Activated T-cell treated with anti-CD3 and anti-CD28 coated beads, Interleukin-2, amount 50 U/mL, for 24 hours (primary cell): Measurements from ENCODE around the gene CEP78.
"Not testable (repeated sequence)": the region's sequence is repeated elsewhere in the genome, so short reads cannot be mapped to it uniquely, and the experiment has no call there.

Source experiments
- DNase-seq: peaks from one replicate; pipeline ENCODE4 v3.0.0-alpha.2; 2020
- H3K27ac Mint-ChIP-seq: 2 replicates; pipeline ENCODE4 v1.8.0; 2020; ENCODE audit warnings: mild to moderate bottlenecking, mixed read lengths
- H3K27me3 Mint-ChIP-seq: 2 replicates; pipeline ENCODE4 v1.8.0; 2020; ENCODE audit warnings: mixed read lengths
- H3K36me3 Mint-ChIP-seq: 2 replicates; pipeline ENCODE4 v1.8.0; 2020; ENCODE audit warnings: low read depth, mixed read lengths
- H3K4me1 Mint-ChIP-seq: 2 replicates; pipeline ENCODE4 v1.8.0; 2020; ENCODE audit warnings: low read depth, mixed read lengths
- H3K4me3 Mint-ChIP-seq: 2 replicates; pipeline ENCODE4 v1.8.0; 2020; ENCODE audit warnings: mild to moderate bottlenecking, moderate library complexity, mixed read lengths
- H3K9me3 Mint-ChIP-seq: 2 replicates; pipeline ENCODE4 v1.8.0; 2020; ENCODE audit warnings: mixed read lengths

Gene CEP78, protein sequence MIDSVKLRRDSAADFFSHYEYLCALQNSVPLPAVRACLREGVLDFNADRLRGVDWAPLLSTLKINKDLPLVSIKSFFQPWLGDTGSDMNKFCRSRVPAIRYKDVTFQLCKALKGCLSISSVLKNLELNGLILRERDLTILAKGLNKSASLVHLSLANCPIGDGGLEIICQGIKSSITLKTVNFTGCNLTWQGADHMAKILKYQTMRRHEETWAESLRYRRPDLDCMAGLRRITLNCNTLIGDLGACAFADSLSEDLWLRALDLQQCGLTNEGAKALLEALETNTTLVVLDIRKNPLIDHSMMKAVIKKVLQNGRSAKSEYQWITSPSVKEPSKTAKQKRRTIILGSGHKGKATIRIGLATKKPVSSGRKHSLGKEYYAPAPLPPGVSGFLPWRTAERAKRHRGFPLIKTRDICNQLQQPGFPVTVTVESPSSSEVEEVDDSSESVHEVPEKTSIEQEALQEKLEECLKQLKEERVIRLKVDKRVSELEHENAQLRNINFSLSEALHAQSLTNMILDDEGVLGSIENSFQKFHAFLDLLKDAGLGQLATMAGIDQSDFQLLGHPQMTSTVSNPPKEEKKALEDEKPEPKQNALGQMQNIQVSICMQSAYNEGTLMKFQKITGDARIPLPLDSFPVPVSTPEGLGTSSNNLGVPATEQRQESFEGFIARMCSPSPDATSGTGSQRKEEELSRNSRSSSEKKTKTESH

DNA sequence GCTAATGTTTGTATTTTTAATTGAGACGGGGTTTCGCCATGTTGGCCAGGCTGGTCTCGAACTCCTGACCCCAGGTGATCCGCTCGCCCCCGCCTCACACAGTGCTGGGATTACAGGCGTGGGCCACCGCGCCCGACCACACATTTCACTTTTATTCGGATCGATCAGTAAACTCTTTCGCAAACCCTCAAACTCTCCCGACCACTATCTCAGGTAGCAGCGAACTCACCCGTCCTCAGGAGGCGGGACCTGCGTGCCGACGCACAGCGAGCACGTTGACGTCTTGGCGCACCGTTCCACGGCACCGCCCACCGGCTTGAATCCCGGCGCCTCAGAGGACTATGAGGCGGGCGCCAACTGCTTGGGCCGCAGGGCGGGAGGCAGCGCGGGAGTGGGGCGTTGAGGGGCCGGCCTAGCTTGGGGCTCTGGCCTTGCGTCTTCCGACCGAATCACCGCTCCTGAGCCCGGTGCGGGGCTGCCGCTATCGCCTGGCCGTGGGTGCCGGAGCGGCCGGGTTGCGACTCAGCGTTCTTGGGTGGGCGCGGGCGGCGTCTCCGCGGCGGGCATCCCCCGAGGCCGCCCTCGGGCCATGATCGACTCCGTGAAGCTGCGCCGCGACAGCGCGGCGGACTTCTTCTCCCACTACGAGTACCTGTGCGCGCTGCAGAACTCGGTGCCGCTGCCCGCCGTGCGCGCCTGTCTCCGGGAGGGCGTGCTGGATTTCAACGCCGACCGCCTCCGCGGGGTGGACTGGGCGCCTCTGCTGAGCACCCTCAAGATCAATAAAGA lies at the start of gene CEP78:
Gene CEP78, plus strand, starts transcription at position 314 of the 789 bp plus-strand sequence. Its CDS starts 276 bp downstream, at position 590.
- peak; percentile 92 for DNase-seq
- H3K27ac Mint-ChIP-seq, result peak within 1 kb of the TSS; percentile 94
- no peaks in the 10 kb centered on the region for H3K27me3 Mint-ChIP-seq
- H3K9me3 Mint-ChIP-seq, result no peaks in the 10 kb centered on the region
- peak within 1 kb of the TSS; percentile 93 for H3K4me3 Mint-ChIP-seq
- H3K4me1 Mint-ChIP-seq, result peaks cover 36% of the 10 kb centered on the region
- peaks cover 40% of the 10 kb centered on the region for H3K36me3 Mint-ChIP-seq

DNA sequence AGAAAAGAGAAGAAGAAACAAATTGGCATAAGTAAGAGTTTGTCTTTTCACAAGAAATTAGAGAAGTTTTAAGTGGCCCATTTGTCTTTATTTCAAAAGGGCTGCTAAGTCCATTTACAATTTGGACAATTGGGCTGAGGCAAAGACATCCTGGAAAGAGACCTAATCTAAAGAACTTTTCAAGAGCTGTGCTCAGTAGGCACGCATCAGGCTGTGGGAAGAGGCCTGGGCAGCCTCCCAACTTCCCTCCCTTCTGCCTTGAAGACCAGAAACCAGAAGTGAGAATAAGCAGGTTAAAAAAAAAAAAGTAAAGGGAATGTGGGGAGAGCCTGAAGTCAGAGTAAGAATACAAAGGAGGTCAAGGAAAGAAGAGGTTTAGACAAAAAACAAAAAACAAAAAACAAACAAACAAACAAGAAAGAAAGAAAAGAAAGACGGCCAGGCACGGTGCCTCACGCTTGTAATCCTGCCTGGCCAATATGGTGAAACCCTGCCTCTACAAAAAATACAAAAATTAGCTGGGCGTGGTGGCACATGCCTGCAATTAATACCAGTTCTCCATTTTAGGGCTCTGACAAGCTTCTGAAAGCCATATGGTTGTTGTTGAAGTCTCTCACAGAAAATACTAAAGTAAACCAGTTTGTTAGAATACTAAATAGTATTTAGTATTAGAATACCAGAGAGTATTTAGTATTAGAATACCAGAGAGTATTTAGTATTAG lies 48.0 kb upstream of the CEP78 start:
- no peaks in the 10 kb centered on the region for H3K4me1 Mint-ChIP-seq
- no peak for DNase-seq

DNA sequence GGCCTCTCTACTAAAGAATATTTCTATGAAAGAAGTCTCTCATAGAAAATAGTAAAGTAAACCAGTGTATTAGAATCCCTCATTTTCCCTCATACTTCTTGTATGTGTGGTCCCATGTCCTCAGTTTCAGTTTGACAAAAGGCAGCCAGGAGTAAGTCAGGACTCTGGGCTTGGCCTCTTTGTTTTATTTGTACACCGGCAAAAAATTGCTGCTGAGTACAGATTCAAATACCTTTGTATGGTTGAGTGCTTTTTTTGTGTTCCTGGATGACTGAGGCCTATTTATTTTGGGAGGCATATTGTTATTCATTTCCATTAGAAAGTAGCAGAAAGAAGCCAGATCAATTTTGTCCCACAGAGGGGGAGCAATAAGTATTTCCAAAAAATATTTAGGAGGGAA lies 47.3 kb upstream of the CEP78 start:
- H3K36me3 Mint-ChIP-seq, result no peaks in the 10 kb centered on the region
- H3K4me1 Mint-ChIP-seq, result no peaks in the 10 kb centered on the region
- no peaks in the 10 kb centered on the region for H3K9me3 Mint-ChIP-seq
- no peak for DNase-seq
- H3K4me3 Mint-ChIP-seq, result no peak overlapping the region
- H3K27me3 Mint-ChIP-seq, result no peaks in the 10 kb centered on the region
- H3K27ac Mint-ChIP-seq, result no peak overlapping the region

More for the DNA sequence above, 48.0 kb upstream of the CEP78 start:
- no peak overlapping the region for H3K27ac Mint-ChIP-seq
- H3K36me3 Mint-ChIP-seq, result no peaks in the 10 kb centered on the region
- H3K27me3 Mint-ChIP-seq, result no peaks in the 10 kb centered on the region
- no peaks in the 10 kb centered on the region for H3K9me3 Mint-ChIP-seq
- no peak overlapping the region for H3K4me3 Mint-ChIP-seq

DNA sequence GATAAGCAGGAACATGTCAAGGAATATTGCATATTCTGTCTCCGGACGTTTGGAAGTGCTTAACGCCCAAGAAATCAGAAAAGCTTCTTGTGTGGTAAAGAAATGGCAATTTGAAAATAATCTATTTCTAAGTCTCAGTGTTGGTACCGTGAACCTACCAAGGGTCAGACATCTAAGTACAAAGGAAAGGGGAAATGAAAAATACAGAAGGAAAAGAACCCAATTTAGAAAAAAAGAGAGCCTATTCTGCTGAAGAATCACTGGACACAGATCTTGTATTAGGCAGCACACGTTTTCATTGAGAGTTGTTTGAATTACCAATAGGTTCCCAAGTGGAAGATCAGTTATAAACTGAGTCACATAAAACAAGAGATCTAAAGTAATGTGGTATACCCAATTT lies 46.9 kb upstream of the CEP78 start:
- Mint-ChIP-seq H3K27ac (no peak overlapping the region), H3K4me3 (no peak overlapping the region), H3K36me3 (no peaks in the 10 kb centered on the region), H3K27me3 (no peaks in the 10 kb centered on the region), H3K4me1 (no peaks in the 10 kb centered on the region), H3K9me3 (no peaks in the 10 kb centered on the region)
- no peak for DNase-seq

DNA sequence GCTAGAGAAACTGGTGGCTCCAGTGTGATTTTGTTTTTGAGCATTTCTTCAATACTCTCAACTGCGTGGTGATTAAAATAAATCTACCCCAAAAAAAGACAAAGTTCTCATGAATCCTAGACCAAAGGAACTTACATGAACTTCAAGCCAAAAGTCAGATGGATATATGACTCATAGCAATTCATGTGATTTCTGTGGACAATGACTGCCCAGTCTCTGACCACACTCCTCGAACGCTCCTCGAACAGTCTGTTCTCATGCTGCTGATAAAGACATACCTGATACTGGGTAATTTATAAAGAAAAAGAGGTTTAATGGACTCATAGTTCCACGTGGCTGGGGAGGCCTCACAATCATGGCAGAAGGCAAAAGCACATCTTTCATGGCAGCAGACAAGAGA lies 46.4 kb upstream of the CEP78 start:
- no peak for DNase-seq
- H3K27me3 Mint-ChIP-seq, result no peaks in the 10 kb centered on the region
- H3K27ac Mint-ChIP-seq, result no peak overlapping the region
- no peaks in the 10 kb centered on the region for H3K4me1 Mint-ChIP-seq
- peaks cover 2% of the 10 kb centered on the region for H3K9me3 Mint-ChIP-seq
- no peak overlapping the region for H3K4me3 Mint-ChIP-seq
- H3K36me3 Mint-ChIP-seq, result no peaks in the 10 kb centered on the region

DNA sequence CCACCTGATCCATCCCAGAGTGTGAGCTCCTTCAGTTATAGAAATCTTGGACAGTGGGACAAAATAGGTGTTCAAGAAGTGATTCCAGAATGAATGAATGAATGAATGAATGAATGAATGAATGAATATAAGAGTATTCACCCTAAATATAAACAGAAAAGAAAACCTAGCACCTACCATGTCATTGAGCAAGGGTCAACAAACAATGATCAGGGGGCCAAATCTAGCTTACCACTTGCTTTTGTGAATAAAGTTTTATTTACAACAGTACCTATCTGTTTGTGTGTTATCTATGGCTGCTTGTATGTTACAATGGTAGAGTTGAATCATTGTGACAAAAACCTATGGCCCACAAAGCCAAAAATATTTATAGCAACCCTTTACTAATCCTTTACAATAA lies 43.9 kb upstream of the CEP78 start:
- Mint-ChIP-seq H3K27me3 (no peaks in the 10 kb centered on the region), H3K9me3 (peaks cover 2% of the 10 kb centered on the region), H3K4me1 (no peaks in the 10 kb centered on the region), H3K27ac (no peak overlapping the region), H3K4me3 (no peak overlapping the region), H3K36me3 (no peaks in the 10 kb centered on the region)
- DNase-seq, result no peak

DNA sequence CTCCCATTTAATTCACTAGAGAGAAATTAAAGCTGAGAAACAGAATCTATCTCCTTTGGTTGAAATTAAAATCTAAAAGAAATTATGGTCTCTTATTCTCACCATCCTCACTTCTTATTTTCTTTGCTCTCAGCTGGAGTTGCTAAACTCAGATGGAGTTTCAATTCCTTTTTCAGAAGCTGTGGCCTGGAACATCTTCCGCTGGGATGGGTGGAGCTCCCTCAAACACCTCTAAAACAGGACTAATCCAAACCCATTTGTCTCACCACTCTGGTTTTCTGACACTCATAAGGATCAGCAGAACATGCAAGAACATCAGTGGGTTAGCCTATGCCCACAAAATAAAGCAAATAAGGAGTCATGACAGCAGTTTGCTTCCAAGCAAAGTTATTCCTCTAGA lies 39.6 kb upstream of the CEP78 start:
- H3K4me3 Mint-ChIP-seq, result no peak overlapping the region
- H3K27ac Mint-ChIP-seq, result no peak overlapping the region
- H3K9me3 Mint-ChIP-seq, result peaks cover 16% of the 10 kb centered on the region
- peaks cover 16% of the 10 kb centered on the region for H3K4me1 Mint-ChIP-seq
- H3K36me3 Mint-ChIP-seq, result peaks cover 6% of the 10 kb centered on the region
- H3K27me3 Mint-ChIP-seq, result no peaks in the 10 kb centered on the region
- no peak for DNase-seq

DNA sequence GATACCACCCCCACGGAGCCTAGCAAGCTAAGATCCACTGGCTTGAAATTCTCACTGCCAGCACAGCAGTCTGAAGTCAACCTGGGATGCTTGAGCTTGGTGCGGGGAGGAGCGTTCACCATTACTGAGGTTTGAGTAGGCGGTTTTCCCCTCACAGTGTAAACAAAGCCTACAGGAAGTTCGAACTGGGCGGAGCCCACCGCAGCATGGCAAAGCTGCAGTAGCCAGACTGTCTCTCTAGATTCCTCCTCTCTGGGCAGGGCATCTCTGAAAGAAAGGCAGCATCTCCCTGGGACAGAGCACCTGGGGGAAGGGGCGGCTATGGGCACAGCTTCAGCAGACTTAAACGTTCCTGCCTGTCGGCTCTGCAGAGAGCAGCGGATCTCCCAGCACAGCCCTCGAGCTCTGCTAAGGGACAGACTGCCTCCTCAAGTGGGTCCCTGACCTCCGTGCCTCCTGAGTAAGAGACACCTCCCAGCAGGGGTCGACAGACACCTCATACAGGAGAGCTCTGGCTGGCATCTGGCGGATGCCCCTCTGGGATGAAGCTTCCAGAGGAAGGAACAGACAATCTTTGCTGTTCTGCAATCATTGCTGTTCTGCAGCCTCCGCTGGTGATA lies 34.6 kb upstream of the CEP78 start:
- Mint-ChIP-seq H3K9me3 (peaks cover 52% of the 10 kb centered on the region), H3K27ac (peak overlapping the region; percentile 71), H3K36me3 (peaks cover 29% of the 10 kb centered on the region), H3K4me1 (peaks cover 27% of the 10 kb centered on the region)
- H3K27me3 Mint-ChIP-seq, H3K4me3 Mint-ChIP-seq: not testable (repeated sequence)
- DNase-seq, result peak; percentile 66

DNA sequence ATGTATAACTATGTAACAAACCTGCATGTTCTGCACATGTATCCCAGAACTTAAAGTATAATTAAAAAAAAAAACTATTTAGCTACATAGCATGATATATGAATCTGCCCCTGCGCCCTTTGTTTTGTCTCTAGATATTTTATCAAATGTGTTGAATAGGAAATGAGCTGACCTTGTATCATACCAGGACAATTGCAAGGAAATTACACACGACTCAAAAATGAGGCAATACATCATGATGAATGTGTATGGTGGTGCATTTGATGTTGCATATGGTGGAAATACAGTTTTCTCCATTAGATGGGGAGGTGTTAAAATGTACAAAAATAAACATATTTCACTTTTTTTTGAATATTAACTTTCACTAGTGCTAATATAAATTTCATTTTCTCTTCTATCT lies 28.6 kb upstream of the CEP78 start:
- Mint-ChIP-seq H3K4me1 (peaks cover 33% of the 10 kb centered on the region), H3K27me3 (no peaks in the 10 kb centered on the region), H3K9me3 (peaks cover 37% of the 10 kb centered on the region), H3K4me3 (no peak overlapping the region), H3K36me3 (peaks cover 22% of the 10 kb centered on the region), H3K27ac (no peak overlapping the region)
- no peak for DNase-seq

DNA sequence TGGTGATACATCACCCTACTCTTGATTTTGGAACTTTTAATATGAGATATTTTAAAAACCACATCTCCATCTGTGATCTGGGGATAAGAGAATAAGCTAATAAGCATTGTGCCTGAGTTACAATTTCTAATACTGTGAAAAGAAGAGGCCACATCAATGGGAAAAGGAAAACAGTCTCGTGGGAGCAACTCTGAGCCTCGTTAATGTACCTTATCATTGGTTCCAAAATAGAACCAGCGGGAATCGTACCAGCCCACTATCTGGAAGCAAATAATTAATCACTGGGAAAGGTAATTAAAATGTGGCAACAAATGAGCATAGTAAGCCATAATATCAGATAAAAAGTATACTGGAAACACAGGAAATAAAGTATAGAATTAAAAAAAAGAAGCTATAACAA lies 28.0 kb upstream of the CEP78 start:
- Mint-ChIP-seq H3K27me3 (no peaks in the 10 kb centered on the region), H3K4me1 (peaks cover 37% of the 10 kb centered on the region), H3K27ac (no peak overlapping the region), H3K4me3 (no peak overlapping the region), H3K36me3 (peaks cover 18% of the 10 kb centered on the region), H3K9me3 (peaks cover 33% of the 10 kb centered on the region)
- no peak for DNase-seq

DNA sequence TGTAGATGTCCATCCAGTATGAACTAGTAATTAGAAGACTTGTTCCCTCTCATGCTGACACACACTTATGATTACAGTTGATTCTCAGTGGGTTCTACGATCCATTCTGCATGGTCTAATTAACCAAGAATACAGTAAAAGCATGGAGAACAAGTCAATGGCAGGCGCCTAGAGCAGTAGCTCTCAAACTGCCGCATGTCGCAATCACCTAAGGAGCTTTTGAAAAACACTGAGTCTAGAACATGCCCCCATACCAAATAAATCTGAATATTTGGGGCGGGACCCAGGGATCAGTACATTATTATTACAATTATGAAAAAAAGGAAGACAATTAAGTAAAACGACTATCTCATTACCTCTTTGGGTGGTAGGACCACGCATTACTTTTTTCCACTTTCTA lies 26.7 kb upstream of the CEP78 start:
- Mint-ChIP-seq H3K4me1 (peaks cover 48% of the 10 kb centered on the region), H3K4me3 (no peak overlapping the region), H3K9me3 (peaks cover 20% of the 10 kb centered on the region), H3K36me3 (peaks cover 12% of the 10 kb centered on the region), H3K27me3 (no peaks in the 10 kb centered on the region), H3K27ac (no peak overlapping the region)
- no peak for DNase-seq

DNA sequence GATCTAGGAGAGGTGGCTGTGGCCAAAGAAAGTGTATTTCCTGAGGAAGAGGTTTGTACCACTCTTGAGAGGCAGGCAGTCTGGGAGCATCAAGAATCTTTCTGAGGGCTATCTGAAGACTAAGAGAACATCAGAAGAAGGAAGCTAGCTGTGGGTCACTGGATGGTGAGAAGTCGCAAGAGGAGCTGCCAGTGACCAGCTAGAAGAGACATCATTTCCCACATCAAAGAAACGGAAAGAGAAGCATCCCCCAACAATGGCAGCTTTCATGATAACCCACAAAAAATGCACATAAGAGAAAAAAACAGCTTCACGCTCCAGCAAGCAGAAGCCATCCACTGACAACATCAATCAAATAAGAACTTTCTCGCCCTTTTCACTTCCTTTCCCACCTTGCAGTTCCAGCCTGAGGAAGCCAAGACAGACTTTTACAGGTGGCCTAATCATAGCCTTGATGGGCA lies 25.0 kb upstream of the CEP78 start:
- Mint-ChIP-seq H3K36me3 (peaks cover 3% of the 10 kb centered on the region), H3K27ac (peak overlapping the region; percentile 53), H3K27me3 (no peaks in the 10 kb centered on the region), H3K4me3 (no peak overlapping the region), H3K4me1 (peaks cover 48% of the 10 kb centered on the region), H3K9me3 (peaks cover 9% of the 10 kb centered on the region)
- no peak for DNase-seq

DNA sequence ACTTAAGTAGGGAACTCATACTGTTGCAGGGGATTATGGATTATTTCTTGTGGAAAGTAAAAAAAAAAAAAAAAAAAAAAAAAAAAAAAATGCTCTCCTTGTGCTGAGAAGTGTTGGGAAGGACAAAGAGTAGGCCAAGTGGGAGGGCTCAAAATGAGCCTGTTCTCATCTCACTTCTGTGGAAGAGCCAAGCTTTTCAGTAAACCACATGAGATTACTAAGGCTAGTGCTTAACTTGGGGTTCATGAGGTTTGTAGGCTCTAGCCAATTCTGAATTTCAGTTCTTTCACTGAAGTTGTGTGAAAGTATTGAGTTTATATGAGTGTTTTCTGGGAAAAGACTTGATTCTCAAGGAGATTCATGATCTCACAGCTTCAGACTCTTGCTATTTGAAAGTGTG lies 23.0 kb upstream of the CEP78 start:
- no peak overlapping the region for H3K4me3 Mint-ChIP-seq
- H3K27me3 Mint-ChIP-seq, result no peaks in the 10 kb centered on the region
- H3K9me3 Mint-ChIP-seq, result peaks cover 1% of the 10 kb centered on the region
- no peak for DNase-seq
- no peaks in the 10 kb centered on the region for H3K36me3 Mint-ChIP-seq
- peaks cover 47% of the 10 kb centered on the region for H3K4me1 Mint-ChIP-seq
- H3K27ac Mint-ChIP-seq, result no peak overlapping the region

DNA sequence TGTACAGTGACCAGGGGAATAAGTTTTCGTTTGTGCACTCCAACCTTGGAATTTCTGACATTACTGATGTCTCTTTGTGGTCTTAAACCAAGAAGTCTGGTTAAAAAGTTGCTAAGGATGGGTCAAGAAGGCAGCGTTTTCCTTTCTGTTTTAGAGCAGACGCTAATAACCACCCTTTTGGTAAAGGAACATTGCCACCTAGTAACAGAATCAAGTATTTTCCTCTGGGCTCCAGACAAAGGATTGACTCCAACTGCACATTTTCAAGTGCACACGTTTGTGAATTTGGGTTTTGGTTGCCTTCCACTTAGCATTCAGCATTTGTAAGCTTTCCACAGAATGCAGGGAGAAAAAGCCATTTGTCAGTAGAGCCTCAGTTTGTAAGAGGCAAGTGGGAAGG lies 22.2 kb upstream of the CEP78 start:
- Mint-ChIP-seq H3K4me1 (peaks cover 43% of the 10 kb centered on the region), H3K4me3 (no peak overlapping the region), H3K36me3 (no peaks in the 10 kb centered on the region), H3K27ac (no peak overlapping the region), H3K9me3 (no peaks in the 10 kb centered on the region), H3K27me3 (no peaks in the 10 kb centered on the region)
- no peak for DNase-seq
